Upper lobe of right lung (tissue), 1 donor: ENCODE results near the gene LRRC3C. TPM values are rescaled to one million over a fixed set of nuclear protein-coding genes. Genes with fewer than 3 reads are reported as not detected.

Experiments
- ATAC-seq: fragments of 200-7000 bp; cut with Tn5 transposase; one replicate; pipeline ENCODE4 v1.9.1; 2020; ENCODE audit warnings: mild to moderate bottlenecking, moderate library complexity
- DNase-seq: peaks from one replicate; pipeline ENCODE4 v3.0.0-alpha.2; 2020
- H3K27ac ChIP-seq: fragments of 200-600 bp; one replicate; pipeline ENCODE4 v1.8.0; 2022
- H3K27me3 ChIP-seq: fragments of 200-600 bp; one replicate; pipeline ENCODE4 v1.8.0; 2022; ENCODE audit warnings: mild to moderate bottlenecking
- H3K36me3 ChIP-seq: fragments of 200-600 bp; one replicate; pipeline ENCODE4 v1.8.0; 2022
- H3K4me1 ChIP-seq: fragments of 200-600 bp; one replicate; pipeline ENCODE4 v1.8.0; 2022
- H3K4me3 ChIP-seq: fragments of 200-600 bp; one replicate; pipeline ENCODE4 v1.8.0; 2022; ENCODE audit warnings: mild to moderate bottlenecking
- H3K9me3 ChIP-seq: fragments of 200-600 bp; one replicate; pipeline ENCODE4 v1.8.0; 2022
- CTCF ChIP-seq: fragments of 200-600 bp; IDR thresholded peaks from one replicate; pipeline ENCODE4 v1.8.0; 2022; ENCODE audit warnings: antibody characterized with exemption
- intact Hi-C: fragments of 100-400 bp; cut with DNase I; formaldehyde crosslinking; loops from one replicate; pipeline ENCODE4 v1.11.0; 2022
- total RNA-seq: library from RNA; stranded (reverse); fragmentation: NEBNext Ultra II Directional; extraction: Animal tissue kit (Norgen Biotek cat#: 25700); gene quantifications from one replicate; pipeline ENCODE4 v1.2.1, GENCODE V29; 2021
- donor health status: DM: no; HTN: yes; CAD: no; lungs with severe emphysema.

Gene LRRC3C
- total RNA-seq, 1 donor from 2014 or later: not detected

- DNase-seq (no peak), ATAC-seq (no peak)
- Histone ChIP-seq H3K27me3 (no peaks in the 10 kb centered on the region), H3K4me1 (no peaks in the 10 kb centered on the region), H3K4me3 (no peak overlapping the region), H3K36me3 (no peaks in the 10 kb centered on the region), H3K27ac (no peak overlapping the region), H3K9me3 (no peaks in the 10 kb centered on the region)
- TF ChIP-seq CTCF: no peak
- intact Hi-C loops: no loop called here
Measured at GRCh38 chr17:39938140-39938869, 10.8 kb downstream of the LRRC3C start.

GRCh38 chr17:39939106-39939505 lies 11.6 kb downstream of the LRRC3C start:
- ATAC-seq: no peak
- intact Hi-C loops: no loop called here
- H3K36me3 ChIP-seq: no peaks in the 10 kb centered on the region

GRCh38 chr17:39939588-39940419 lies 12.3 kb downstream of the LRRC3C start:
- Histone ChIP-seq H3K9me3 (no peaks in the 10 kb centered on the region), H3K27me3 (no peaks in the 10 kb centered on the region), H3K4me3 (no peak overlapping the region), H3K4me1 (no peaks in the 10 kb centered on the region), H3K36me3 (no peaks in the 10 kb centered on the region), H3K27ac (no peak overlapping the region)
- no peak for DNase-seq
- TF ChIP-seq CTCF: peak; percentile 34
- intact Hi-C loops: no loop called here
- peak; percentile 38 for ATAC-seq

More at GRCh38 chr17:39939106-39939505, 11.6 kb downstream of the LRRC3C start:
- Histone ChIP-seq H3K4me1 (no peaks in the 10 kb centered on the region), H3K27ac (no peak overlapping the region), H3K4me3 (no peak overlapping the region), H3K9me3 (no peaks in the 10 kb centered on the region), H3K27me3 (no peaks in the 10 kb centered on the region)
- no peak for DNase-seq
- TF ChIP-seq CTCF: no peak

GRCh38 chr17:39943702-39944392 lies 16.3 kb downstream of the LRRC3C start:
- H3K27ac ChIP-seq: no peak overlapping the region
- no peaks in the 10 kb centered on the region for H3K27me3 ChIP-seq
- H3K36me3 ChIP-seq: no peaks in the 10 kb centered on the region
- intact Hi-C loops: no loop called here
- no peak overlapping the region for H3K4me3 ChIP-seq
- TF ChIP-seq CTCF: no peak
- DNase-seq: peak; percentile 73
- no peaks in the 10 kb centered on the region for H3K4me1 ChIP-seq
- peak; percentile 40 for ATAC-seq
- no peaks in the 10 kb centered on the region for H3K9me3 ChIP-seq

- H3K9me3 ChIP-seq: no peaks in the 10 kb centered on the region
- no peak overlapping the region for H3K27ac ChIP-seq
- H3K4me3 ChIP-seq: no peak overlapping the region
- ATAC-seq (peak; percentile 7), DNase-seq (no peak)
- no peaks in the 10 kb centered on the region for H3K27me3 ChIP-seq
- H3K4me1 ChIP-seq: no peaks in the 10 kb centered on the region
- intact Hi-C loops: no loop called here
- no peak for TF ChIP-seq CTCF
- no peaks in the 10 kb centered on the region for H3K36me3 ChIP-seq
Measured at GRCh38 chr17:39944393-39944711, 16.8 kb downstream of the LRRC3C start.
